ENCODE data around the gene MYBPC2.
"Not testable (repeated sequence)": the region's sequence is repeated elsewhere in the genome, so short reads cannot be mapped to it uniquely, and the experiment has no call there.

Gene MYBPC2

GRCh38 chr19:50457300-50457699, 24.6 kb downstream of the MYBPC2 start:
- in situ Hi-C loops (cut with MboI; ENCODE audit: low sequenced_read_pairs) = no loop called here

DNA sequence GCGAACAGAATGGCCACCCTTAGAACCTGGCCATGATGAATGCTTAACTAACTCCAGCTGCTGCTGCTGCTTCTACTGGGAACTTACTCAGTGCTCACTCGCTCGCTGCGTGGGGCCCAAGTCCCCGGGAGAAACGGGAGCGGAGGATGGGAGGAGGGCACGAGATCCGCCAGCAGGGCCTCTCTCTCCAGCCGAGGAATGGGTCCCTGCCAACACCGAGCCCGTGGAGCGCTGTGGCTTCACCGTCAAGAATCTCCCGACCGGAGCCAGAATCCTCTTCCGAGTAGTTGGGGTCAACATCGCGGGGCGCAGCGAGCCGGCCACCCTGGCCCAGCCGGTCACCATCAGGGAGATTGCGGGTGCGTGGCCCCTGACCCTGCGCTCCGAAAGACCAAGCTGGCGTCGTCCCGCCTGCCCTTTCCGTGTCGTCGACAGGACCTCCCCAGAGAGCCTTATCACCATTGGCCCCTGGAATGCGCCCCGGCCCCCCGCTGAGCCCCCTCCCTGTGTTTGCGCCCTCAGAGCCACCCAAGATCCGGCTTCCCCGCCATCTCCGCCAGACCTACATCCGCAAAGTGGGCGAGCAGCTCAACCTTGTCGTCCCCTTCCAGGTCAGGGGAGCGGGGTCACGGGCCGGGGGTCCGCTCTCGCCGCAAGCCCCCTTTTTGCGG, 25.8 kb downstream of the MYBPC2 start:
- in situ Hi-C loops (cut with MboI; ENCODE audit: low sequenced_read_pairs) = no loop called here

GRCh38 chr19:50459067-50459456, 26.4 kb downstream of the MYBPC2 start:
- in situ Hi-C loops (cut with MboI; ENCODE audit: low sequenced_read_pairs) = no loop called here

- in situ Hi-C loops (cut with MboI; ENCODE audit: low sequenced_read_pairs) = loop anchor here (5.0 kb wide), 1 partner anchor 92 kb away; the partner anchor contains the start of gene NAPSA
Observed at GRCh38 chr19:50459638-50460037, 26.9 kb downstream of the MYBPC2 start.

DNA sequence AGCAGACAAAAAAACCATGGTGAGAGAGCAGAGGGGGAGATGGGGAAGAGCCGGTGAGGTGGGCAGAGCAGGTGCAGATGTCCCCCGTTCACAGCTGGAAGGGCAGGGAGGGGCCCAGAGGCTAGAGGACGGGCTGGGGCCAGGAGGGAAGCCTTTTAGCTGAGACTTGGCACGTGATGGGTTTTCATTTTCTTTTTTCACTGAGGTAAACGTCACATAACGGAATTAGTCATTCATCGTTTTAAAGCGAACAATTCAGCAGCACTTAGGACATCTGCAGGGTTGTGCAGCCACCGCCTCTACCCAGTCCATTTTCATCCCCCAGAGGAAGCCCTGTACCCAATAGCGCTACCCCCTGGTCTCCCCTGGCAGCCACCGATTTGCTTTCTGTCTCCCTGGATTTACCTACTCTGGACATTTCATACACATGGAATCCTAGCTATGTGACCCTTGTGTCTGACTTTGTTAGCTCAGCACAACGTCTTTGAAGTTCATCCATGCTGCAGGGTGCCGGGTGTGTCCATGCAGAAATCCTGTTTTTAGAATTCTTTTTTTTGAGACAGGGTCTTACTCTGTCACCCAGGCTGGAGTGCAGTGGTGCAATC, 27.6 kb downstream of the MYBPC2 start:
- in situ Hi-C loops (cut with MboI; ENCODE audit: low sequenced_read_pairs) = loop anchor here (5.0 kb wide), 1 partner anchor 93 kb away; the partner anchor contains the start of gene NAPSA

DNA sequence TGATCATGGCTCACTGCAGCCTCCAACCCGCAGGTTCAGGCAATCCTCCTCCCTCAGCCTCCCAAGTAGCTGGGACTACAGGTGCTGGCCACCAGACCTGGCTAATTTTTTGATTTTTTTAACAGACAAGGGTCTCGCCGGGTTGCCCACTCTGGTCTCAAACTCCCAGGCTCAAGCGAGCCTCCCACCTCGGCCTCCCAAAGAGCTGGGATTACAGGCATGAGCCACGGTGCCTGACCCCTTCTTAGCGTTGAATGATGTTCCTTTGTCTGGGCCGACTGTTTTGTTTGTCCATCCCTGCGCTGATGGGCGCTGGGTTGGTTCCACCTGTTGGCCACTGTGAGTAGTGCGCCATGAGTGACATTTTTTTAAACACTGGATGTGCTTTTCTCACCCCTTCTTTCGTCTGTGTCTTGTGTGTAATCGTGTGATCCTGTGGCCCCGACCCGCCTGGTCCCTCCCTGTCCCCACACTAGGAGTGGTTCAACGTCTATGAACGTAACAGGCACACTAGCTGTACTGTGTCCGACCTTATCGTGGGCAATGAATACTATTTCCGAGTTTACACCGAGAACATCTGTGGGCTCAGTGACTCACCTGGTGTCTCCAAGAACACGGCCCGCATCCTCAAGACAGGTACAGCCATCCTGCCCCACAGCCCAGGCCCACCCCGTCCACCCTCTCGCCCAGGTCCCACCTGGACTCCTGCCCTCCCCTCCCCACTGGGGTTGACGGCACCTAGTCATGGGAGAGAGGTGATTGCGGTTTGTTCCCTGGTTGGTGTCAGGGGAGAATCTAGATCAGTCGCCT, 28.6 kb downstream of the MYBPC2 start:
- in situ Hi-C loops (cut with MboI; ENCODE audit: low sequenced_read_pairs) = loop anchor here (5.0 kb wide), 1 partner anchor 94 kb away; the partner anchor contains the start of gene NAPSA

DNA sequence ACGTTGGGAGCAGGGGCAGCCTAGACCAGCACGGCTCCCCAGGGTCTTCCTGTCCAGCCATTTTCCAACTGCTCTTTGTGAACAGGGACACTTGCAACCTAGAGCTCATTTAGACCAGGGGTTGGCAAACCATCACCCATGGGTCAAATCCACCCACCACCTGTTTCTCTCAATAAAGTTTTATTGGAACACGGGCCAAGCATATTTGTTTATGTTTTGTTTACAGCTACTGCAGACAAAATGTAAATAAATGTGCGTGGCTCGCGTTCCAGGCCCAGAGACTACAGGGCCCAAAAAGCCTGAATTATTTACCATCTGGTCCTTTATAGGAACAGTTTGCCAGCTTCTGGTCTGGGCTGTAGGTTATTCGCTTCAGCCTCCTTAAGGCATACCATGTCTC, 30.3 kb downstream of the MYBPC2 start:
- in situ Hi-C loops (cut with MboI; ENCODE audit: low sequenced_read_pairs) = loop anchor here (5.0 kb wide), 1 partner anchor 96 kb away; the partner anchor contains the start of gene NAPSA

- in situ Hi-C loops (cut with MboI; ENCODE audit: low sequenced_read_pairs) = loop anchor here (5.0 kb wide), 1 partner anchor 97 kb away; the partner anchor contains the start of gene NAPSA
Observed at GRCh38 chr19:50464348-50464747, 31.7 kb downstream of the MYBPC2 start.

DNA sequence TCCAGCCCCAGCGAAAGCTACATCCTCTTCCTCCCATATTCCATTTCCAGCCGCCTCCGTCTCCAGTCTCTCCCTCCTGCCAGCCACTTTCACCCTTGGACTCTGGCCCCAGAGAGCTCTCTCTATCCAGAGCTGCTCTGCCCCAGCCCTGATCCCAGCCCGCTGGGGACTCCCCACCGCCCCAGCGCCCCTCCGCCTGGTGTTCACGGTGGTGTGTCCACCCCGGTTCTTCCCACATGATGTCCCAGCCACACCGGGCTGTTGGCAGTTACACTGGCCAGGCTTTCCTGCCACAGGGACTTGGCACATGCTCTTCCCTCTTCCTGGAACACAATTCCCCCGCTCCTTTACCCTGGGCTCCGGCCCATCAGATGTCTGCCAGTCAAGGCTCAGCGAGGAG, 32.3 kb downstream of the MYBPC2 start:
- in situ Hi-C loops (cut with MboI; ENCODE audit: low sequenced_read_pairs) = loop anchor here (5.0 kb wide), 1 partner anchor 98 kb away; the partner anchor contains the start of gene NAPSA

GRCh38 chr19:50465986-50466705, 33.5 kb downstream of the MYBPC2 start:
- in situ Hi-C loops (cut with MboI; ENCODE audit: low sequenced_read_pairs) = no loop called here

GRCh38 chr19:50466706-50467039, 34.0 kb downstream of the MYBPC2 start:
- in situ Hi-C loops (cut with MboI; ENCODE audit: low sequenced_read_pairs) = no loop called here

- in situ Hi-C loops (cut with MboI; ENCODE audit: low sequenced_read_pairs) = no loop called here
Observed at GRCh38 chr19:50467566-50467965, 34.9 kb downstream of the MYBPC2 start.

DNA sequence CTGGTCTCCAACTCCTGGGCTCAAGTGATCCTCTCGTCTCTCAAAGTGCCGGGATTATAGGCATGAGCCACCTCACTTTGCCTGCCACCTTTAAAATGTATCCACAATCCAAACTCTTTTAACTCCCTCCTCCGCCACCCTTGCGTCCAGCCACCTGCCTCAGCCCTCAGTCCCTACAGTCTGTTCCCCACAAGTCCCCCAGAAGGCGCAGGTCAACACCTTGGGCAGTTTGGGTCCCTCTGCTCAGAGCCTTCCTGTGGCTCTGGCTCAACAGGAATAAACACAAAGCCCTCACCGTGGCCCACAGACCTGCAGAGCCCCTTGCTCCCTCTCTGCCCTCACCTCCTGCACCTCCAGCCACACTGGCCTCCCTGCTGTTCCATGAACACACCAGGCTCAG, 36.1 kb downstream of the MYBPC2 start:
- in situ Hi-C loops (cut with MboI; ENCODE audit: low sequenced_read_pairs) = no loop called here

- in situ Hi-C loops (cut with MboI; ENCODE audit: low sequenced_read_pairs) = not testable (repeated sequence)
Observed at GRCh38 chr19:50473336-50473735, 40.6 kb downstream of the MYBPC2 start.

GRCh38 chr19:50475101-50475568, 42.4 kb downstream of the MYBPC2 start:
- in situ Hi-C loops (cut with MboI; ENCODE audit: low sequenced_read_pairs) = no loop called here

DNA sequence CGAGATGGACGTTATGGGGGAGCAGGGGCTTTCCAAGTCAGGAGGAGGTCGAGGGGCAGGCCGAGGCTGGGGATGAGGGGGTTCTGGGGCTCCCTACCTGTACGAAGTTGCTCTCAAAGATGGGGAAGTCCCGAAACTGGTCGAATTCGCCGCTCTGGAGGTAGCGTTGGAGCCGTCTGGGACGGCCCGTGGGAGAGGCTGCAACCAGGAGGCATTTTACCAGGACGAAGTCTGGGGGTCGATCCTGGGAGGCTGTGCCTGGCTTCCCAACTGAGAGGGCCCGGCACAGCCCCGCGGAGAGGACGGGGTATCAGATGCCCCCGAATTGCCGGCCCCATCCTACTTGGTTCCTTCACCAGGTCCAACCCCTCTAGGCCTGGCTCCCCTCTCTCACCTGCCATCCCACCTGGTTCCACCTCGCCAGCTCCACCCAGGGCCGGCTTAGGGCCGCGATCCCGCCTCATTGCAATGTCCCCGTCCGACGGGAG, 43.1 kb downstream of the MYBPC2 start:
- in situ Hi-C loops (cut with MboI; ENCODE audit: low sequenced_read_pairs) = no loop called here

DNA sequence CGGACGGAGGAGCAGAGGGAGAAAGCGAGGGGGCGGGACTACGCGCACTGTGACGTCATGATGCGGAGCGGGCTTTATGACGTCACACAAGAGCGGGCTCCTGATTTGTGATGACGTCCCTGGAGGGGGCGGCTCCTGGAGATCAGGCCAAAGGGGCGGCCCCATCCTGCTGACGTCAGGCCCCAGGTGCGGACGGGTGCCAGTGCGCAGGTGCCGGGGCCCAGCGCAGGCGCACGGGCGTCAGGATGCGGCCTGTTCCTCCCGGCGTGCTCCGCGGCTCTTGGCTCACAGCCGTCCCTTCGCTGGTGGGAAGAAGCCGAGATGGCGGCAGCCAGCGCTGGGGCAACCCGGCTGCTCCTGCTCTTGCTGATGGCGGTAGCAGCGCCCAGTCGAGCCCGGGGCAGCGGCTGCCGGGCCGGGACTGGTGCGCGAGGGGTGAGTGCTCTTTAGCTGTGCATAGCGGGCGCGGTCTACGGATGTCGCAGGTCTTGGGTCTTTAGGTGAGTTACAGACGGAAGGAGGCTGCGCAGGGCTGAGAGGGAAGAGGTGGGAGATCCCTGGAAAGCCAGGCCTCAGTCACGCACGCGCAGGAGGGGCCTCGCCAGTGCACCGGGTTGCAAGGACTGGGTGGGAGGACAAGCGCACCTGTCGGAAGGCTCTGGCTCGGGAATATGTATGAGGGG, 43.7 kb downstream of the MYBPC2 start, which contains the start of the genes EMC10 and GARIN5A:
Gene EMC10 (plus strand): TSS at position 284 of the 683 bp plus-strand sequence. CDS start 38 bp downstream, at position 322.
Gene GARIN5A (minus strand): TSS at position 625 of the 683 bp plus-strand sequence. CDS start 460 bp downstream, at position 165.
- in situ Hi-C loops (cut with MboI; ENCODE audit: low sequenced_read_pairs) = no loop called here

DNA sequence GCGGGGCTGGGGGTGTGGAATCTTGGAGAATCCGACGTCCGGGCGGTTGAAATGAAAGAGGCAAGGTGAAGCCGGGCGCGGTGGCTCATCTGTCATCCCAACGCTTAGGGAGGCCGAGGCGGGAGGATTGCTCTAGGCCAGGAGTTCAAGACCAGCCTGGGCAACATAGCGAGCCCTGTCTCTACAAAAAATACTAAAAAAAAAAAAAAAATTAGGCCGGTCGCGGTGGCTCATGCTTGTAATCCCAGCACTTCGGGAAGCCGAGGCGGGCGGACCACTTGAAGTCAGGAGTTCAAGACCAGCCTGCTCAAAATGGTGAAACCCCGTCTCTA, 44.2 kb downstream of the MYBPC2 start:
- in situ Hi-C loops (cut with MboI; ENCODE audit: low sequenced_read_pairs) = no loop called here

GRCh38 chr19:50477751-50478515, 45.2 kb downstream of the MYBPC2 start:
- in situ Hi-C loops (cut with MboI; ENCODE audit: low sequenced_read_pairs) = no loop called here

All from HL-60/S4 (cell line).